OCI-LY3 (cell line): ENCODE results near the gene NES.
"Not testable (repeated sequence)": the region's sequence is repeated elsewhere in the genome, so short reads cannot be mapped to it uniquely, and the experiment has no call there.

Source experiments
- H2AFZ ChIP-seq: fragments of 200-600, 300-600 bp; shearing (Covaris generic); 2 replicates; pipeline ENCODE4 v1.6.0; 2014; ENCODE audit warnings: antibody characterized with exemption, low read depth, low read length
- H3K27ac ChIP-seq: fragments of 200-600, 300-600 bp; sonication (generic); 2 replicates; pipeline ENCODE4 v1.5.1; 2014; ENCODE audit warnings: mild to moderate bottlenecking, low read length, moderate library complexity, mixed read lengths
- H3K27me3 ChIP-seq: fragments of 200-600, 300-600 bp; sonication (generic); 2 replicates; pipeline ENCODE4 v1.6.1; 2014; ENCODE audit warnings: low read depth, low read length, mixed read lengths
- H3K36me3 ChIP-seq: fragments of 200-600, 300-600 bp; sonication (generic); replicated peaks from 2 replicates; pipeline ENCODE3; 2014; ENCODE audit warnings: low read depth, low read length, mixed read lengths
- H3K4me1 ChIP-seq: fragments of 300-600, 200-600 bp; sonication (generic); 2 replicates; pipeline ENCODE4 v1.6.1; 2014; ENCODE audit warnings: low read length, mixed read lengths
- H3K4me2 ChIP-seq: fragments of 200-600, 300-600 bp; sonication (generic); 2 replicates; pipeline ENCODE4 v1.6.1; 2014; ENCODE audit warnings: low read length, mixed read lengths
- H3K4me3 ChIP-seq: fragments of 300-600, 200-600 bp; sonication (generic); 2 replicates; pipeline ENCODE4 v1.5.1; 2014; ENCODE audit warnings: antibody characterized with exemption, mild to moderate bottlenecking, low read length, moderate library complexity
- H3K79me2 ChIP-seq: fragments of 300-600, 200-600 bp; shearing (Covaris generic); 2 replicates; pipeline ENCODE4 v1.6.1; 2014; ENCODE audit warnings: mild to moderate bottlenecking, low read length, mixed read lengths
- H3K9ac ChIP-seq: fragments of 300-600, 200-600 bp; shearing (Covaris generic); 2 replicates; pipeline ENCODE4 v1.6.0; 2014; ENCODE audit warnings: mild to moderate bottlenecking, low read length, moderate library complexity
- H3K9me3 ChIP-seq: fragments of 200-600, 300-600 bp; shearing (Covaris generic); 2 replicates; pipeline ENCODE4 v1.6.1; 2014; ENCODE audit warnings: low read length, mixed read lengths; ENCODE audit not compliant: insufficient read depth
- H4K20me1 ChIP-seq: fragments of 200-600, 300-600 bp; sonication (generic); 2 replicates; pipeline ENCODE4 v1.6.1; 2016; ENCODE audit warnings: low read length, mixed read lengths; ENCODE audit not compliant: insufficient read depth
- CTCF ChIP-seq: fragments of 200-600, 300-600 bp; sonication (generic); IDR thresholded peaks from 2 replicates; pipeline ENCODE4 v1.5.1; 2014; ENCODE audit warnings: antibody characterized with exemption, low read length, low read depth
- EZH2phosphoT487 ChIP-seq: fragments of 200-600 bp; shearing (Covaris generic); IDR thresholded peaks from 2 replicates; pipeline ENCODE4 v1.6.1; 2018; ENCODE audit warnings: antibody characterized with exemption, mixed run types, low read depth

NES gene

GRCh38 chr1:156640842-156641706, 36.1 kb downstream of the NES start:
- Histone ChIP-seq H4K20me1 (no peaks in the 10 kb centered on the region), H3K79me2 (no peaks in the 10 kb centered on the region), H3K4me1 (no peaks in the 10 kb centered on the region), H3K9ac (no peak overlapping the region), H2AFZ (no peak overlapping the region), H3K36me3 (no peaks in the 10 kb centered on the region), H3K9me3 (no peaks in the 10 kb centered on the region), H3K4me2 (no peak overlapping the region), H3K27me3 (peaks cover 53% of the 10 kb centered on the region), H3K4me3 (no peak overlapping the region), H3K27ac (no peak overlapping the region)
- TF ChIP-seq CTCF (no peak), EZH2phosphoT487 (no peak)

GRCh38 chr1:156639601-156640101, 37.6 kb downstream of the NES start:
- H3K4me1 ChIP-seq = no peaks in the 10 kb centered on the region
- H3K79me2 ChIP-seq = no peaks in the 10 kb centered on the region
- no peaks in the 10 kb centered on the region for H3K9me3 ChIP-seq
- H3K9ac ChIP-seq = no peak overlapping the region
- H3K27ac ChIP-seq = no peak overlapping the region
- H3K4me2 ChIP-seq = no peak overlapping the region
- TF ChIP-seq EZH2phosphoT487 = no peak
- no peak for TF ChIP-seq CTCF
- H3K4me3 ChIP-seq = no peak overlapping the region
- peaks cover 55% of the 10 kb centered on the region for H3K27me3 ChIP-seq
- no peaks in the 10 kb centered on the region for H3K36me3 ChIP-seq
- no peaks in the 10 kb centered on the region for H4K20me1 ChIP-seq
- H2AFZ ChIP-seq = no peak overlapping the region

- H2AFZ ChIP-seq = no peak overlapping the region
- no peak overlapping the region for H3K27ac ChIP-seq
- no peak overlapping the region for H3K4me3 ChIP-seq
- no peaks in the 10 kb centered on the region for H3K9me3 ChIP-seq
- H4K20me1 ChIP-seq = no peaks in the 10 kb centered on the region
- H3K79me2 ChIP-seq = no peaks in the 10 kb centered on the region
- H3K9ac ChIP-seq = no peak overlapping the region
- TF ChIP-seq CTCF = no peak
- TF ChIP-seq EZH2phosphoT487 = no peak
- no peaks in the 10 kb centered on the region for H3K36me3 ChIP-seq
- H3K4me1 ChIP-seq = no peaks in the 10 kb centered on the region
- peaks cover 60% of the 10 kb centered on the region for H3K27me3 ChIP-seq
- no peak overlapping the region for H3K4me2 ChIP-seq
These were observed 38.8 kb downstream of the NES start for GRCh38 chr1:156638189-156638985.

GRCh38 chr1:156632355-156632754, 44.9 kb downstream of the NES start:
- Histone ChIP-seq H3K79me2 (no peaks in the 10 kb centered on the region), H3K9ac (no peak overlapping the region), H3K9me3 (no peaks in the 10 kb centered on the region), H4K20me1 (no peaks in the 10 kb centered on the region), H2AFZ (no peak overlapping the region), H3K27me3 (peaks cover 34% of the 10 kb centered on the region), H3K36me3 (no peaks in the 10 kb centered on the region), H3K4me3 (no peak overlapping the region), H3K27ac (no peak overlapping the region), H3K4me2 (no peak overlapping the region), H3K4me1 (no peaks in the 10 kb centered on the region)
- TF ChIP-seq CTCF (no peak), EZH2phosphoT487 (no peak)

GRCh38 chr1:156631152-156631551, 46.1 kb downstream of the NES start:
- H3K4me2 ChIP-seq, H4K20me1 ChIP-seq, H3K36me3 ChIP-seq, H3K27ac ChIP-seq, H3K9me3 ChIP-seq, H3K4me3 ChIP-seq, H2AFZ ChIP-seq, H3K79me2 ChIP-seq, H3K9ac ChIP-seq, H3K4me1 ChIP-seq: not testable (repeated sequence)
- peaks cover 34% of the 10 kb centered on the region for H3K27me3 ChIP-seq
